ENCODE results near the gene ZNF540. TPM values are rescaled to one million over a fixed set of nuclear protein-coding genes. Genes with fewer than 3 reads are reported as not detected.

The ZNF540 gene
- total and polyA plus RNA-seq, 2 of the 8 experiments (the other 6 are each of a cell fraction or from before 2014, with no cell fraction given), result 0.15 to 0.17 TPM

DNA sequence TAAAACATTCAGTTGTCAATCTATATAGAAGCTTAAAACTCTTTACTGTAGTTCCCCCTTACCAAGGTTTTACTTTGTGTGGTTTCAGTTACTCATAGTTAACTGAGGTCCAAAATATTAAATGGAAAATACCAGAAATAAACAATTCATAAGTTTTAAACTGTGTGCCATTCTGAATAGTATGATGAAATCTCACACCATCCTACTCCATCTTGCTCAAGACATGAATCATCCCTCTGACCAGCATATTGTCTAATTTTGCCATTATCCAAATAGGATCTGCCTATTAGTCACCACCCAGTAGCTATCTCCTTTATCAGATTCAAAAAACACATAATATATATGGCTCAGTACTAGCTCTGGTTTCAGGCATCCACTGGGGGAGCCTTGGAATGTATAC lies 22.5 kb upstream of the ZNF540 start:
- no peaks in the 10 kb centered on the region for H3K27me3 ChIP-seq (replicated peaks in 1 of 4; ENCODE audit: control insufficient read depth in 3 of 4, extremely low read depth in 1 of 4, insufficient read depth in 3 of 4, low read length in 3 of 4)
- FAIRE-seq, result no peak
- no peak overlapping the region for H3K18ac ChIP-seq (ENCODE audit: extremely low read depth, low read length)
- peaks cover 37 to 54% of the 10 kb centered on the region in 2 experiments for H3K9me3 ChIP-seq (ENCODE audit: insufficient read depth in 2 of 2, low read depth in 1 of 2, low read length in 1 of 2)
- no peak overlapping the region for H2AFZ ChIP-seq (ENCODE audit: low read length)
- no peak overlapping the region for H2BK20ac ChIP-seq (ENCODE audit: low read length)
- H3K36me3 ChIP-seq (ENCODE audit: control insufficient read depth in 2 of 4, insufficient read depth in 4 of 4, low read length in 3 of 4), result peaks cover 0 to 10% (median 0%) of the 10 kb centered on the region in 4 experiments; a peak in 2 of 8 replicates
- H2BK120ac ChIP-seq (replicated peaks; ENCODE audit: low read depth, low read length), result no peak overlapping the region
- no peak overlapping the region for H3K14ac ChIP-seq (ENCODE audit: insufficient read length)
- H3K23me2 ChIP-seq (ENCODE audit: low read depth, low read length), result no peaks in the 10 kb centered on the region
- no peak overlapping the region for H3K4me2 ChIP-seq (ENCODE audit: insufficient read depth in 1 of 2, low read depth in 2 of 2, low read length in 2 of 2)
- POLR2A ChIA-PET (ENCODE audit: partially characterized antibody), result no interaction called here
- no peak overlapping the region for H2BK15ac ChIP-seq (ENCODE audit: low read length)
- TF ChIP-seq ATF3 (IDR thresholded peaks at IDR 0.05; ENCODE audit: insufficient read depth, low read depth, low read length) (no peak), SIRT6 (IDR thresholded peaks at IDR 0.05; ENCODE audit: low read length) (no peak), TAF7 (optimal IDR thresholded peaks at IDR 0.05; ENCODE audit: borderline replicate concordance, low read depth, low read length) (no peak)
- no peak overlapping the region for H2BK5ac ChIP-seq (ENCODE audit: low read depth, low read length)
- no peaks in the 10 kb centered on the region for H3K79me2 ChIP-seq (ENCODE audit: control insufficient read depth in 1 of 2, insufficient read depth in 2 of 2, low read length in 2 of 2)
- H4K91ac ChIP-seq (replicated peaks; ENCODE audit: insufficient read length, low read length), result no peak overlapping the region
- H3K4me3 ChIP-seq (ENCODE audit: extremely low read depth in 1 of 4, insufficient read depth in 2 of 4, low read depth in 3 of 4, low read length in 4 of 4), result no peak overlapping the region
- no peaks in the 10 kb centered on the region for H3K79me1 ChIP-seq (ENCODE audit: low read depth, low read length)
- no peak overlapping the region for H3K56ac ChIP-seq (replicated peaks; ENCODE audit: insufficient read length, low read depth, low read length)
- no peak for DNase-seq (ENCODE audit: low read depth in 1 of 2, low spot score in 2 of 2)
- no peak overlapping the region for H4K8ac ChIP-seq (ENCODE audit: extremely low read depth, insufficient read depth, low read length)
- H4K5ac ChIP-seq (ENCODE audit: insufficient read length, low read depth, low read length), result no peak overlapping the region
- H3K23ac ChIP-seq (ENCODE audit: insufficient read length), result no peak overlapping the region
- CTCF ChIA-PET (ENCODE audit: partially characterized antibody), result interaction anchor here (0.7 to 2.0 kb wide), 2 partner anchors 11 to 123 kb away, joined by 3 to 9 read pairs; no protein-coding TSS in a partner anchor
- no peaks in the 10 kb centered on the region for H3K4me1 ChIP-seq (replicated peaks in 1 of 4; ENCODE audit: control insufficient read depth in 3 of 4, insufficient read depth in 4 of 4, low read length in 3 of 4)
- no peak overlapping the region for H3K4ac ChIP-seq (replicated peaks; ENCODE audit: insufficient read length, low read depth, low read length)
- no peak overlapping the region for H3K9ac ChIP-seq (replicated peaks in 1 of 4; ENCODE audit: extremely low read depth in 1 of 4, low read depth in 3 of 4, low read length in 3 of 4)
- H3K27ac ChIP-seq (ENCODE audit: low read depth, low read length), result no peak overlapping the region
- H2BK12ac ChIP-seq (ENCODE audit: low read depth, low read length), result no peak overlapping the region
- no peak overlapping the region for H2AK5ac ChIP-seq (ENCODE audit: low read depth, low read length)
- H4K20me1 ChIP-seq (replicated peaks in 1 of 2; ENCODE audit: control insufficient read depth in 1 of 2, insufficient read depth in 2 of 2, low read length in 2 of 2), result no peaks in the 10 kb centered on the region

Measured in H1 (cell line).